Osteoblast (primary cell): ENCODE results near the gene ARHGEF1. TPM values are rescaled to one million over a fixed set of nuclear protein-coding genes. Genes with fewer than 3 reads are reported as not detected.

Source experiments
- DNase-seq: peaks from one replicate; pipeline ENCODE4 v3.0.0; 2011; ENCODE audit warnings: low spot score, mixed read lengths; ENCODE audit not compliant: insufficient read length; ENCODE audit errors: missing footprints
- H2AFZ ChIP-seq: 2 replicates; pipeline ENCODE4 v1.6.0; 2011; ENCODE audit warnings: mild to moderate bottlenecking, low read length
- H3K27ac ChIP-seq: 2 replicates; pipeline ENCODE4 v1.5.1; 2011; ENCODE audit warnings: mild to moderate bottlenecking, low read depth, low read length, moderate library complexity
- H3K27me3 ChIP-seq: 2 replicates; pipeline ENCODE4 v1.6.0; 2012; ENCODE audit warnings: mild to moderate bottlenecking, control low read depth, inconsistent platforms, low read length, moderate library complexity; ENCODE audit not compliant: insufficient read depth
- H3K36me3 ChIP-seq: 2 replicates; pipeline ENCODE4 v1.5.1; 2011; ENCODE audit warnings: mild to moderate bottlenecking, low read length, control low read depth, moderate library complexity; ENCODE audit not compliant: insufficient read depth
- H3K4me1 ChIP-seq: 2 replicates; pipeline ENCODE4 v1.5.1; 2011; ENCODE audit warnings: mild to moderate bottlenecking, low read length, control low read depth, moderate library complexity; ENCODE audit not compliant: insufficient read depth
- H3K4me2 ChIP-seq: 2 replicates; pipeline ENCODE4 v1.6.0; 2011; ENCODE audit warnings: mild to moderate bottlenecking, low read length; ENCODE audit not compliant: insufficient read depth
- H3K4me3 ChIP-seq: fragments of 200-600 bp; sonication (generic); 3 replicates; pipeline ENCODE4 v1.5.1; 2012; ENCODE audit warnings: mild to moderate bottlenecking, low read length, inconsistent platforms; ENCODE audit not compliant: insufficient read depth
- H3K79me2 ChIP-seq: 2 replicates; pipeline ENCODE4 v1.6.0; 2012; ENCODE audit warnings: mild to moderate bottlenecking, low read length, control low read depth, inconsistent platforms; ENCODE audit not compliant: insufficient read depth
- H3K9me3 ChIP-seq: 2 replicates; pipeline ENCODE4 v1.5.1; 2011; ENCODE audit warnings: low read depth, low read length, control low read depth
- H4K20me1 ChIP-seq: 2 replicates; pipeline ENCODE4 v1.6.0; 2012; ENCODE audit warnings: mild to moderate bottlenecking, low read length, control low read depth; ENCODE audit not compliant: insufficient read depth
- total RNA-seq: library from RNA; depleted of rRNA; stranded (reverse); fragments of >200 nt; gene quantifications from 2 replicates; pipeline ENCODE4 v1.2.3, GENCODE V29; 2012
- TF ChIP-seq, protein P1 (sequence below): IDR thresholded peaks from 2 replicates; pipeline ENCODE4 v1.5.1; 2011; ENCODE audit warnings: mild to moderate bottlenecking, low read depth, low read length, moderate library complexity; ENCODE audit errors: extremely low read depth

ARHGEF1 gene
- total RNA-seq, 1 donor = 31.8 TPM

DNA sequence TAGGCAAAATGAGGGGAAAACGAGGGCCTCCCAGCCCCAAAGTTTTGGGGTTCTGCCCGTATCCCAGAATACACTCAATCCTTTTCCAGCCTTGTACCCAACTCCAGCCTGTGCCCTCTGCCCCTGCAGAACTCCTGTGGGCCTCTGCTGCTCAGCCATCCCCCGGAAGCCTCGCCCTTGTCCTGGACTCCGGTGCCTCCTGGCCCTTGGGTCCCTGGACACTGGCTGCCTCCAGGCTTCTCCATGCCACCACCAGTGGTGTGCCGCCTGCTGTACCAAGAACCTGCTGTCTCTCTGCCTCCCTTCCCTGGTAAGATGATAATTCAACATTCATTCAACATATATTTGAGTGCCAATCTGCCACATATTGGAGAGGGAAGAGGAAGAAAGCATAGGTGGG is 34.3 kb upstream of the ARHGEF1 start:
- no peak overlapping the region for H2AFZ ChIP-seq
- no peak overlapping the region for H3K4me3 ChIP-seq
- H3K4me2 ChIP-seq = no peak overlapping the region
- no peak for DNase-seq
- H3K36me3 ChIP-seq = no peaks in the 10 kb centered on the region
- no peaks in the 10 kb centered on the region for H4K20me1 ChIP-seq
- no peaks in the 10 kb centered on the region for H3K79me2 ChIP-seq
- H3K27ac ChIP-seq = no peak overlapping the region
- TF ChIP-seq, protein P1, sequence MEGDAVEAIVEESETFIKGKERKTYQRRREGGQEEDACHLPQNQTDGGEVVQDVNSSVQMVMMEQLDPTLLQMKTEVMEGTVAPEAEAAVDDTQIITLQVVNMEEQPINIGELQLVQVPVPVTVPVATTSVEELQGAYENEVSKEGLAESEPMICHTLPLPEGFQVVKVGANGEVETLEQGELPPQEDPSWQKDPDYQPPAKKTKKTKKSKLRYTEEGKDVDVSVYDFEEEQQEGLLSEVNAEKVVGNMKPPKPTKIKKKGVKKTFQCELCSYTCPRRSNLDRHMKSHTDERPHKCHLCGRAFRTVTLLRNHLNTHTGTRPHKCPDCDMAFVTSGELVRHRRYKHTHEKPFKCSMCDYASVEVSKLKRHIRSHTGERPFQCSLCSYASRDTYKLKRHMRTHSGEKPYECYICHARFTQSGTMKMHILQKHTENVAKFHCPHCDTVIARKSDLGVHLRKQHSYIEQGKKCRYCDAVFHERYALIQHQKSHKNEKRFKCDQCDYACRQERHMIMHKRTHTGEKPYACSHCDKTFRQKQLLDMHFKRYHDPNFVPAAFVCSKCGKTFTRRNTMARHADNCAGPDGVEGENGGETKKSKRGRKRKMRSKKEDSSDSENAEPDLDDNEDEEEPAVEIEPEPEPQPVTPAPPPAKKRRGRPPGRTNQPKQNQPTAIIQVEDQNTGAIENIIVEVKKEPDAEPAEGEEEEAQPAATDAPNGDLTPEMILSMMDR = no peak
- peaks cover 37% of the 10 kb centered on the region for H3K27me3 ChIP-seq
- H3K9me3 ChIP-seq = no peaks in the 10 kb centered on the region
- H3K4me1 ChIP-seq = no peaks in the 10 kb centered on the region

DNA sequence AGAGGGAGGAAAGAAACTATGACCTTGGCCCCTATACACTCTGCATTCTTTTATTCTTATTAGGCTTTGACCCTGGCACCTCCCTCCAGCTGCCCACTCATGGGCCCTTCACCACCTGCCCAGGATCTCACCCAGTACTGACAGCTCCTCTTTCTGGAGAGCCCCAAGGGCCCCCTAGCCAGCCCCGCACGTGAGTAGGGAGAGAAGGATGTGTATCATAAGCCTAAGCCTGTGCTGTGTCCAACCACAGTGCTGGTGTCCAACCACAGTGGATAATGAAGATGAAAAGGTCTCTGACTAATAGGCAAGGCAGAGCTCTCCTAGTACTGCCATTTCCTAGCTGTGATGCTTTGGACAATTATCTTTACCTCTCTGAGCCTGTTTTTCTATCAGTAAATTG is 33.9 kb upstream of the ARHGEF1 start:
- H3K27ac ChIP-seq = no peak overlapping the region
- no peak for DNase-seq
- peaks cover 40% of the 10 kb centered on the region for H3K27me3 ChIP-seq
- H3K9me3 ChIP-seq = no peaks in the 10 kb centered on the region
- H3K4me2 ChIP-seq = no peak overlapping the region
- no peaks in the 10 kb centered on the region for H3K36me3 ChIP-seq
- no peak overlapping the region for H3K4me3 ChIP-seq
- no peaks in the 10 kb centered on the region for H3K4me1 ChIP-seq
- H2AFZ ChIP-seq = no peak overlapping the region
- TF ChIP-seq, protein P1 = no peak
- no peaks in the 10 kb centered on the region for H3K79me2 ChIP-seq
- no peaks in the 10 kb centered on the region for H4K20me1 ChIP-seq

DNA sequence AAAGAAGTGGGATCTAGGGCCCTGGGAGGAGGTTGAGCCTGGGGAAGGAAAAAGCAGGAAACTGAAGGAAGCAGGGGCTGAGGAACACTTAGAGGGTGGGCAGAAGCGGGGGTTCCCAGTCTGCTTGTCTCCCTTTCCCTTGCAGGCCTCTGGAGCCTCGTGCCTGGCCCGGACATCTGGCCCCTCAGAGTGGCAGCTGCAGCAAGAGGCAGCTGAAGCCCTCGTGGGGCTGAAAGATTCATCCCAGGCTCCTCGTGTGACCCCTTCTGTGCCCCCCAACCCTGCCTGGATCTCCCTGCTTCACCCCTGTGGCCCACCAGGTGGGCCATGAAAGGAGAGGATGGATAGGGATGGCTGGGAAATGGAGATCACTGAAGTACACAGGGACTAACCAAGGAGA is 32.6 kb upstream of the ARHGEF1 start:
- Histone ChIP-seq H3K9me3 (no peaks in the 10 kb centered on the region), H3K27ac (no peak overlapping the region), H3K4me2 (no peak overlapping the region), H3K4me1 (no peaks in the 10 kb centered on the region), H3K4me3 (no peak overlapping the region), H2AFZ (no peak overlapping the region), H3K79me2 (no peaks in the 10 kb centered on the region), H4K20me1 (no peaks in the 10 kb centered on the region), H3K27me3 (peaks cover 52% of the 10 kb centered on the region), H3K36me3 (no peaks in the 10 kb centered on the region)
- TF ChIP-seq, protein P1 = no peak
- DNase-seq = no peak

DNA sequence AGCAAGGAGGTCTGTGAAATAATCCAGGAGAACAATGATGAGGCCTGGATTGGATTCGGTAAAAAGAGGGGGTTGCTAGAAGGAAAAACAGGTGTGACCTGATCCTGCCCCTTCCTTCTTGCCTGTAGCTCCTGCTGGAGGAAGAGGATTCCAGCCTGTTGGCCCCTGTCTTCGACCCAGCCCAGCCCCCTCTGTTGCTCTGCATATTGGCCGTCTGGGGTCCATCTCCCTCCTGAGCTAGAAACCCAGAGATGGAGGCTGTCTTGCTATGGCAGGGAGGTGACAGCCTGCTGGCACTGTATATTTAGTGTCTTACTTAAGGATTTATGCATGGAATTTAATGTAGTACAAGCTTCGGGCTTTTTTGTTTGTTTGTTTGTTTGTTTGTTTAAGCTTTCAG is 31.5 kb upstream of the ARHGEF1 start:
- Histone ChIP-seq H3K36me3 (no peaks in the 10 kb centered on the region), H3K9me3 (no peaks in the 10 kb centered on the region), H4K20me1 (no peaks in the 10 kb centered on the region), H3K4me3 (no peak overlapping the region), H2AFZ (no peak overlapping the region), H3K27me3 (peaks cover 52% of the 10 kb centered on the region), H3K4me1 (no peaks in the 10 kb centered on the region), H3K27ac (no peak overlapping the region), H3K4me2 (no peak overlapping the region), H3K79me2 (no peaks in the 10 kb centered on the region)
- TF ChIP-seq, protein P1 = no peak
- DNase-seq = no peak
